ENCODE measurements around the gene DNAJC6. TPM values are rescaled to one million over a fixed set of nuclear protein-coding genes. Genes with fewer than 3 reads are reported as not detected.
A peak's percentile ranks its signal among the peaks of the same experiment; 100 is the strongest.

DNAJC6 gene
- total RNA-seq, 1 donor from 2014 or later: 20.7 TPM

DNA sequence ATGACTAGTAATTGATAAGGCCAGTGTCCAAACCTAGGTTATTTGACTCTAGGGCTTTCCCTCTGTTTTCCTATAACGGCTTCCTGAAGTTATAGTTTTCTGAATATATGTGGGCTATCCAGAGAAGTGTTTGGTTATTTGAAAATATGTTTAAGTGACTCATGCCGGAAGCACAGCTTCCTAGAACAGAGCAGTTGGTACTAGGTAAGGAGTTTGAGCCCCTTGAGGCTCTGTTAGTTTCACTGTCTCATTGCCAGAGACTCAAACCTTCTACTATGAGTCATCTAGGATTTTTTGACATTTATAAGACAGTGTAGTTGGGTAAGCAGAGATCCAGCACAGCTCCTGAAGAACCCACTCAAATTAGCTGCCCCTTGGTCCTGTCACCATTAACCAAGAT, 84.0 kb downstream of the DNAJC6 start:
- no peak for ATAC-seq
- intact Hi-C loops (cut with DNase I): no loop called here
- no peak for DNase-seq (ENCODE audit: low spot score)

DNA sequence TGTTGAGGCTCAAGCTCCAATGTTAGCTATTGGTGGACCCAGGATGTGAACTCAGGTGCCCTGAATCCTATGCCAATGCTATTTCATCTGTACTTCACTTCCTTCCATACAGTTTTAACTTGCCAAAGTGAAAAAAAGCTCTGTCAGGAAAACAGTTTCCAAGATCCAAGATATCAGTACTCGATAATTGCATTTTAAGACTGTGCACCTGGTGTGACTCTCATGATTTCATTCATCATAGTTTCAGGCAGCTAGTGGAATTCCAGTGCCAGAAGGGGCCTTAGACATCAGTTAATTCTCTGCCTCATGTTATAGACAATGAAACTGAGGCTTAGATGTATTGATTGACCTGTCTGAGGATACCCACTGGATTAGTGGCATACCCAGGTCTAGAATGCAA, 84.6 kb downstream of the DNAJC6 start:
- intact Hi-C loops (cut with DNase I): no loop called here
- no peak for DNase-seq (ENCODE audit: low spot score)
- ATAC-seq: no peak

DNA sequence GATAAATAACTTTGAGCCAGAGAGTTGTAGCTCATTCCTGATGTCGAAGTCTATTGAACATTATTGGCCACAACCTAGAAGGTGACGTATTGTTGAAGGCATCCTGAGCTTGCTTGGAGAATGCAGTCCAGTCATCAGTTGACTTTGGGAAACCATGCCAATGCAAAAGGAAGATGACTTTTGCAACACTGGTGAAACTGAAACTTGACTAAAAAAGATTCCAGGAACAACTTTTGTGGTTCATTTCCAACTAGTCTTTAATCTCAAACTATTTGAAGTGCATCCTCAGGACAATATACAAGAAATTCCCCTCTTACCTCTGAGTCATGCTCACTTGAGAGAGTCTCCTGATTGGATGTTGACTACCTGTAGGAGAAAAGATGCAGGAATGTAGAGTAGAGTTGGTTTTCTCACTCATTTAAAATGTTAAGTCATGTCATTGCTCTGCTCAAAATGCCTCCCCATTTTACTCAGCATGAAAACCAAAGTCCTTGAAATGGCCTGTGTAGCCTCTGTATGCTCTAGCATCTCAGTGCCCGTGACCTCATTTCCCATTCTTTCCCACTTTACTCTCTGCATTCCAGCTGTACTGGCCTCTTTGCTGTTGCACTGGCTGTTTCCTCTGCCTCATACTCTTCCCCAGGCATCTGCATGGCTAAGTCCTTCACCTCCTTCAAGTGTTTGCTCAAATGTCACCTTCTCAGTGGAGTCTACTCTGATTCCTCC, 86.7 kb downstream of the DNAJC6 start:
- ATAC-seq: no peak
- no peak for DNase-seq (ENCODE audit: low spot score)
- intact Hi-C loops (cut with DNase I): no loop called here

DNA sequence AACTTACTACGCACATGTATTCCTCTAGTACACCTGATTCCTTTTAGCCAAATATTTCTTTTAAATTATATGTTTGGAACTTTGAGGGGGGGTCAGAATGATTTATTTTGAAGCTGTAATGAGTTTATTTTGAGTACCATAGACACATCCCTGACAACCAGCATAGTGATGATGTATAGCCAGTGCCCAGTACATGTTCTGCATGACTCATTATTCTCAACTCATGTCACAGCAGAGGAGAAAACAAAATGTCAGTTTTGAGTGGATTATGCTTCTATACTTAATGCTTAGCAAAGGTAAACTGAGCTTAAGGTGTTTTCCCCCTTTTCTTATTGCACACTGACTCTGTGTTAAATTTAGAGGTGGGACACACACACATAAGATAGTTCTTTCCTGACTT, 88.7 kb downstream of the DNAJC6 start:
- intact Hi-C loops (cut with DNase I): no loop called here
- DNase-seq (ENCODE audit: low spot score): no peak
- ATAC-seq: no peak

DNA sequence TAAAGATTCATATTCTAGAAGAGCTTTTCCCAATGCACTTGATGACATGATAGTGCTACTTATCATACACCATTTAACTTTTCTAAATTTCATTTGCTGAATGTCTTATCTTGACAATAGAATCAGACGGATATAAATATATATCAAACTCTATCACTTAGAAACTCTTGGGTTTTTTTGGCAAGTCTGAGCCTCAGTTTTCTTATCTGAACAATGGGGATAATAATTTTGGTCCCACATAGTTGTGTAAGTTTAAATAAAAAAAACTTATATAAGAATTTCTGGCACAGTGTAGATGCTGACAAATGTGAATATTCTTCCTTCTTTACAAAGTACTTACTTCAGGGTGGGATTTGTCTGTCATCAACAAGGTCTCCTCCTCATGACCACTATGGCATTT, 89.7 kb downstream of the DNAJC6 start:
- intact Hi-C loops (cut with DNase I): no loop called here
- ATAC-seq (no peak), DNase-seq (ENCODE audit: low spot score) (no peak)

DNA sequence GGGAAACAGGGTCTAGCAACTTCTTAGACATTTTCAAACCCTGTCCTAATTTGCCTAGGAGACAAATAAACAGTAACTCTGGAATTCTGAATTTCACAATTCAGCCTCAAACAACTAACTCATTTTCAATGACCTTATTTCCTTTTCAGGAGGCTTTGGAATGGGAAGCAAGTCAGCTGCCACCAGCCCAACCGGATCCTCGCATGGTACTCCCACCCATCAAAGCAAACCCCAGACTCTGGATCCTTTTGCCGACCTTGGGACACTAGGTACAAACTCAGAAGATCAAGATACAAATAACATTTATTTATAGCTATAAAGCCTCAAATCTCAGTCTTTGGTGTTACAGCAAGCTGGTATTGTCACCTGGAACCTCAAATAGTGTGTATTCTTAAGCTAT, 92.3 kb downstream of the DNAJC6 start:
- ATAC-seq (no peak), DNase-seq (ENCODE audit: low spot score) (no peak)
- intact Hi-C loops (cut with DNase I): no loop called here

DNA sequence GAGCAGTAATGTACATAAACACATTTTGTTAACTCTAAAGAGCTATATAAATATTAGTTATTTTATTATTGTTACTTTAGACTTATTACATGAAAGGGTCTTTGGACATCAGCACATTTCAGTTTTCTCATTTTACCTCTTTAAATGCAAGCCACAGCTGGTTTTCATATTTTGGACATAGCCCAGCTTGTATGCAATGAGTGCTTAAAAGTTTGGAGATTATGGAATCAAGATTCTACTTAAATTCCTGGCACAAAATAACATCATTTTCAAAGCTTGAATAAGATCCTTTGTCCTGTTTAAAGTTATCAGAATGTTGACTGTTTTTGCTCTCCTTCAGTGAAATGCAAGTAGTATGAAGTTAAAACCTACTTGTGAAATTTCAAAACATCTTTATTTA, 95.6 kb downstream of the DNAJC6 start:
- no peak for DNase-seq (ENCODE audit: low spot score)
- intact Hi-C loops (cut with DNase I): no loop called here
- no peak for ATAC-seq

DNA sequence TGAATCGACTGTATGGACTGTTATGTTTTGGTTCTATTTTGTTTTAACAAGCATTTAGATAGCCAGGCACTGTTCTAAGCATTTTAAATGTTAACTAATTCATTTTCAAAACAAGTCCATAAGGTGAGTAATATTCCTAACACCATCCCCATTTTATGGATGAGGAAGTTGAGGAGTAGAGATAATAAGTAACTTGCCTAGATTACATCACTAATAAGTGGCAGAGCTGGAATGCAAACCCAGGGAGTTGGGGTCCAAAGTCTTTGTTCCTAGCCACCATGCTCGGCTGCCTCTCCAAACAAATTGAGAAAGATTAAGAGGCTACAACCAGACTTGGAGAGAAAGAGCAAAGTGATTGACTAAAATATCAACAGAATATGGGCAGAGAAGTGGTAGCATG, 98.5 kb downstream of the DNAJC6 start:
- DNase-seq (ENCODE audit: low spot score) (no peak), ATAC-seq (no peak)
- intact Hi-C loops (cut with DNase I): no loop called here

DNA sequence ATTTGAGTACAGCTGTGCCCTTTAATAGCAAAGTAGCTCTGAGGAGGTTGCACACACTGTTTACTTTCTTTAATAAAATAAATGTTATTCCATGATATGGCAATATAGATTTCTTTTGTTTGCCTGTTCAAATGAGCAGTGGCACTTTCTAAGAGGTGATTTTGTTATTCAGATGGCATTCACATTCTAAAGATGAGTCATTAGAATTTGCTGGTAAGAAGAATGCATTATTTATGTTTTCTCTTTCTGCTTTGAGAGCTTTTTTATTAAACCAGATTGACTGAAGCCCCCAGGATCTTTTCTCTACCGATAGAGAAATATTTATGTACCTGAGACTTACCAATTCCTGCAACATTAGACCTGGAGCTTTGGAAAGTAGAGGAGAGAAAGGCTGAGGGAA, 100.0 kb downstream of the DNAJC6 start:
- DNase-seq (ENCODE audit: low spot score) (no peak), ATAC-seq (no peak)
- intact Hi-C loops (cut with DNase I): no loop called here

DNA sequence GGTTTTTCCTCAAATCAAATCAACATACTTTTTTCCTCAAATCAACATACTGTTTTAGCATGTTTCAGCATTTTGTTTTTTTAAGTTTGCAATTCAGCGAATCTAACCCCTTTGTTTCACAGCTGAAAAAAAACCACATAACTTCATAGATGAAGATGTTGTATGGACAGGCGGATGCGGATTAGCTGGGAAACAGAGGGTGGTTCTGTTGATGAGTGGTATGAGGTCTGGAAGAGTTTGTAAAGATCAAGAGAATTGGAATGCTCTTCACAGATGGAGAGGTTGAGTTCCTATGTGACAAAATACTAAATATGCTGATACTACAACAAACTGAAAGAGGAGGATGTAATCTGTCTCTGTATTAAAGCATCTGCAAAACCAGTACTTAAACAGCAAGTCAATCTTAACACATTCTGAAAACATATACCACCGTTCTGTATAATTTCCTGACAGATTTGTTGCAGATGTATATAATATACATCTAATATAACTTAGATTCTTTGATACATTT, 100.5 kb downstream of the DNAJC6 start:
- intact Hi-C loops (cut with DNase I): no loop called here
- DNase-seq (ENCODE audit: low spot score) (no peak), ATAC-seq (no peak)

DNA sequence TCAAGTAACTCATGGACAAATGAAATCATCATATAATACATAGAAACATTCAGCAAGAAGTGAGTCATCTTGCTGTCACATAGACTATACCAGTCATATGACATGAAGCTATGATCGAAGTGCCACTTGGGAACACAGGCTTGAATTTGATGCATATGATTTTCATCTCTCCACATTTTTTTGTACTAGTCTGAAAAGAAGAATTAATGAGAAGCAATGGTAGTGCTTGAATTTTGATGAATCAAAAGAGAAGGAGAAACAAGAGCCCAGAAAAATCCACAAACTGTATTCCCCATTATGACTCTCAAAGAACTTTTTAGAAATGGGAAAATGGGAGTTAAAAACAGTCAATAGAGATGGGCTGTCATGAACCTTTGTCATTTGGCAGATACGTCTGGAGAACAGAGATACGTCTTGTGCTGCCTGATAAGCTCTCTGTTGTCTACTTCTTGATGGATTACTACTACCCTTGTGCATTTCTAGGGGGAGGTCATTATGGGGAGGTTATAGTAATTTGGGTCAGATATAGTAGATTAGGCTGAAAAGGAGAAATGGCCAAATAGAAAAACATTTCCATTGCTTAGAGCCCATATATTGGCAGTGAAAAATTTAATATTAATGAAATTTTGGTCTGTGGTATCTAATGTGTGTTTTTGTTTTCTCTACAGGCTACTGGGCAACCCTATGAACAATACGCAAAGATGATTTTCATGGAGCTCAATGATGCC, 103.1 kb downstream of the DNAJC6 start:
- DNase-seq (ENCODE audit: low spot score): no peak
- intact Hi-C loops (cut with DNase I): no loop called here
- no peak for ATAC-seq

DNA sequence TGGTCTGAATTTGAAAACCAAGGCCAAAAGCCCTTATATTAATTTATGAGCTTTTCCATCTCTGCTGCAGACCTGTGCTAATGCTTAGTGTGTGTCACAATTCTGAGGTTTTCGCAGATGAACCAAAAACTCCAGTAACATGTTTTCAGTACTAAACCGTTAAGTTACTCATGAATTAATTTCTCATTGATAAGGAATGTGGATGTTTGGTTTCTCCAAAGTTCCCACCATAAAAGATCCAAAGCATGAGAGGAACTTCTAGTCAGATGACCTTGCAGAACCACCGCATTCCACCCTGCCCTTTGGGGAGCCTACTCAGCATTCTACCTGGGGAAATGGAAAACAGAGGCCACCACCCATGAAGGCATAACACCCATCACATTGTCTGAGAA, 103.6 kb downstream of the DNAJC6 start:
- ATAC-seq: no peak
- intact Hi-C loops (cut with DNase I): no loop called here
- no peak for DNase-seq (ENCODE audit: low spot score)

DNA sequence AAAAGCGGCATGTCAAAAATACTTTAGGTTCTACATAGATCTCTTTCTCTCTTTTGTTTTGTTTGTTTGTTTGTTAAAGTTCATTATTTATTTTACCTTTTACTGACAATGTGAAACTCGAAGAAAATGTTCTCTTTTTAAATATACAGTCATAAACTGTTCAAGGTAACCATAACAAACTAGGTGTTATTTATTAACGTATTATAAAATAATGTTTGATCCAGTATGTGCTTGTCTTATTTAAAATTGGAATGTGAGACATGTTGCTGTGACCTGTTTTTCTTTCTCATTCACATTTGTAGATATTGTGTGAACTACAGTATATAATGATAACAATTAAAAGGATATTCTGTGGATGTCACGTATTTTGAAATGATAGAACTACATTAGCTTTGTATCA, 105.2 kb downstream of the DNAJC6 start:
- DNase-seq (ENCODE audit: low spot score) (no peak), ATAC-seq (no peak)
- intact Hi-C loops (cut with DNase I): no loop called here

DNA sequence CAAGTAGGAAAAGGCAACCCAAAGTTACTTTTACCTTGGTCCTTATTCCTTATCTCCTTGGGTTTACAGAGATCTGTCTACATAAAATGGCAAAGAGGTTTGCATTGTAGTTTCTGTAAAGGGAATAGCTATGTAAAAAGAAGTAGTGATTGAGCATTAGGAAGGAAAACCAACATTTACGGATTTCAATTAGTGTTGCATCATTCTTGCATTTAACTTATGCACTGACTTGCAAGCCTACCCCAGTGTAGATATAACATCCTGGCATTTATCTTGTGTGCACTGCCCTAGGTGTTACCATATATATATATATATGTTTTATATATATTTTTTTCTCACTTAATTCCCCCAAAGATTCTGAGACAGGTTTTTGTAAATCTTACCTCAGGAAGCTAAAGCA, 107.4 kb downstream of the DNAJC6 start:
- no peak for ATAC-seq
- intact Hi-C loops (cut with DNase I): no loop called here
- no peak for DNase-seq (ENCODE audit: low spot score)

DNA sequence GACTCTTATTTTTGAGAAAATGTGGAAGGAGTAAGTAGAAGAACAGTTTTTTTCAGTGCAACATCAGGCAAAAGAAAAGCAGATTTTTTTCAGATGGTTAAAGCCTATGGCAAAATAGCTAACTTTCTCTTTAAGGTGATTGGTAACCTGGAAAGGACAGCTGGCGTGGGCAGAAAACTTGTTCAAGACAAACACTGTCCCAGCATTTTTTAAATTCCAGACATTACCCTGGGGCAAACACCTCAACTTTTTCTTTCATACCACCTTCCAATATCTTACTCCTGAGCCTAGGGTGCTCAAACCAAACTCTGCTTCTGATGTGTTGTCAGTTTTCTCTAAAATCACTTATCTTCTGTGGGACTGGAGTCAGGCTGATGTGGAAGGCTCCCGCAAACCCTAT, 108.4 kb downstream of the DNAJC6 start:
- DNase-seq (ENCODE audit: low spot score): no peak
- no peak for ATAC-seq
- intact Hi-C loops (cut with DNase I): no loop called here

DNA sequence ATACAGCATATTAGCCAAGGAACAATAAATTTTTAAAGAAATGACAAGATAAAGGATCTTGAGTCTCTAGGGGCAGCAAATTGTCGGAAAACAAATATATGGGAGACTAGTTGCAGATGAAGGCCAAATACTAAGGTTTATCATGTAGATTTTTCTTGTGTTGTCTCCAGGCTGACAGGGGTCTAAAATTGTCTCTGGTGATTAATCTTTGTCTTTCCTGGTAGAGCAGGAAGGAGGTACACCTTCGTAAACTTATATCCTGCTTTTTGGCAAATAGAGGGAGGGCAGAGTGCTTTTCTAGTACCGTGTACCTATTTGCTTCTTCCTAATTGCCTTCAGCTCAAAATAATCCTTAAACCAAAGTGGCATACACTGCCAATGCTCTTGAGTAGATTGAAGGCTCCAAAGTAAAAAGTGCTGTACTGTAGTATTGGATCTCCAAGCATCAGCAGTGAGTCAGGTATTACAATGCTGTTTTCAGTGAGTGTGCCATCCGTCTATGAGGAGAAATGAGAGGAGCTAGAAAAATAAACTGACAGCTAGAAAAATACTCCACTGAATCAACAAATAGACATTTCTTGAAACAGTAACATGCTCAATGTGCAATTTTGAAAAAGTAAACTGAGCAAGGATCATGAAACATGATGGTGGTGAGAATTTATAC, 109.3 kb downstream of the DNAJC6 start:
- intact Hi-C loops (cut with DNase I): no loop called here
- ATAC-seq (no peak), DNase-seq (ENCODE audit: low spot score) (no peak)

DNA sequence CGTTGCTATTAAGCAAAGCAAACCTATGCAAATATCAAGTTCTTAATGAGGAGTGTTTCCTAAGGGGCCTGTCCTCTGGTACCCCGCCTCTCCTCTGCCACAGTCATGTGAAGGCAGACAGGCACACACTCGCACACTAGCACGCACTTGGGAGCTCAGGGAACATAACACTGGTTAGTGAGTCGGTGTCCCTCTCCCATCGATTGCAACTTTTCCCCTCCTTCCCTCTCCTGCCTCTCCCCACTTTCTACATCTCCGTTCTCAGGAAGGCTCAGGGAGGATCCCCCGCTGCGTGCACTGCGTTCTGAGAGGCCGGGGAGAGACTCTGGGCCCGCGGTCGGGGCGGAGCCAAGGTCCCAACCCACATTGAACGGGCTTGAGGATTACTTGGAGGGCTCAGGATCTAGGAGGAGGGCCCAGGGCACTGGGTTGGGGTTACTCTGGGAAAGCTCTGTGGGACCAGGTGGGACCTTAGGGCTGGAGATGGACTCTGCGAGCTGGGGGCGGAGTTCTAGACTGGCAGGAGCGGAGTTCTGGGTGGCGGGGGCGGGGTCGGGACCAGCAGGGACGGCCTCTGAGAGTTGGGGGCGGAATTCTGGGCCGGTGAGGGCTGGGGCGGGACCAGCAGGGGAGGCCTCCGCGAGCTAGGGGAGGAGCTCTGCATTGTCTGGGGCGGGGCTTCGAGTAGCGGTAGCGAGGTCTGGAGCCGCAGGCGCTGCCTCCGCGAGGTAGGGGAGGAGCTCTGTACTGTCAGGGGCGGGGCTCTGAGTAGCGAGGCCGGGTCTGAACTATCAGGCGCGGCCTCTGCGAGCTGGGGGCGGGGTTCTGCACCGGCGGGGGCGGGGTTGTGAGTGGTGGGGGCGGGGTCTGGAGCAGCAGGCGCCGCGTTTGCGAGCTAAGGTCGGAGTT, 110.6 kb downstream of the DNAJC6 start:
- peak; percentile 97 for ATAC-seq
- intact Hi-C loops (cut with DNase I): loop anchor here (5.0 kb wide), 1 partner anchor 163 kb away; no protein-coding TSS in a partner anchor

DNA sequence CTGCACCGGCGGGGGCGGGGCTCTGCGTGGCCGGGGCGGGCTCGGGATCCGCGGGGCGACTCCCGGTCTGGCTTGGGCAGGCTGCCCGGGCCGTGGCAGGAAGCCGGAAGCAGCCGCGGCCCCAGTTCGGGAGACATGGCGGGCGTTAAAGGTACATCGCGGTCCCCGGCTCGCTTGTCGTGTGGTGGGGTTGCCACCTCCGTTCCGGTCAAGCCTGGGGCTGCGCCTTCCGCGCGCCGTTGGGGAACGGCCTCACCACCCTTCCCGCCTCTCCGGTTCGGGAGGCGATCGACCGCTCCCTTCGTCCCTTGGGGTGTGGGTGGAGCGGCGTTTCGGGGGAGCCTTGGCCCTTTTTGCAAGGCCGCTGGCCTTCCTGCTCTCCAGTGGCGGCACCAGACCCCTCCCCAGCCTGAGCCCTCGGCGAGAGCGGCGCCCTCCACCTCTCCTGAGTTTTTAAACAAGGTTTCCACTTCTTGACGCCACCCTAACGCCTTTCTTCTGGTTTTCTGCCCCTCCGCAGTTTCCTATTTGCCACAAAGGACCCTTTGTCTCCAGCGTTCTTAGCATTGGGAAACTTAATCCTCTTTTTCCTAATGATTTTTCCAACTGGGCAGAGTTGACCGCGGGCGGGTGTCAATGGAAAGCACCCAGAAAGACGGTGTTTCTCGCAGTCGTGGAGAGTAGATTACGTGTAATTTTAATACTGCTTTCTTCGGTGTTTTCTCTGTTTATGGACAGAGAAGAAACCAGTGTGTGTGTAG, 111.4 kb downstream of the DNAJC6 start, which contains the start of the genes LEPR and LEPROT:
Gene LEPR (plus strand): TSS at position 79 of the 761 bp plus-strand sequence. CDS start 144,898 bp downstream, outside the sequence.
Gene LEPROT (plus strand): TSS at position 79 of the 761 bp plus-strand sequence. CDS start 57 bp downstream, at position 136.
- ATAC-seq: no peak
- intact Hi-C loops (cut with DNase I): loop anchor here (5.0 kb wide), 1 partner anchor 163 kb away; no protein-coding TSS in a partner anchor
- DNase-seq (ENCODE audit: low spot score): no peak

More for the DNA sequence above, 110.6 kb downstream of the DNAJC6 start:
- DNase-seq (ENCODE audit: low spot score): peak; percentile 99
